CD14-positive monocyte (primary cell): ENCODE data around the gene LBR. TPM values are rescaled to one million over a fixed set of nuclear protein-coding genes. Genes with fewer than 3 reads are reported as not detected.

Experiments
- DNase-seq, 3 donors: peaks; one replicate each; pipeline ENCODE4 v3.0.0-alpha.2; 2011 to 2022
- H2AFZ ChIP-seq: 2 replicates; pipeline ENCODE4 v1.6.0; 2012; ENCODE audit warnings: mild to moderate bottlenecking, low read depth, low read length, inconsistent platforms; ENCODE audit not compliant: insufficient read depth, poor library complexity, severe bottlenecking
- H3K27ac ChIP-seq, 2 donors: 1 replicate in 1 of 2; 2 replicates in 1 of 2; pipeline ENCODE4 v1.5.1; 2012 to 2013; ENCODE audit warnings: low read length in 2 of 2, control low read depth in 1 of 2, inconsistent platforms in 1 of 2, low read depth in 1 of 2, mild to moderate bottlenecking in 1 of 2
- H3K27me3 ChIP-seq, 2 donors: one replicate each; pipeline versions ENCODE4 v1.6.0 to v1.6.1; 2011 to 2013; ENCODE audit warnings: low read length in 2 of 2; ENCODE audit not compliant: control insufficient read depth in 2 of 2, insufficient read depth in 2 of 2
- H3K36me3 ChIP-seq, 2 donors: replicated peaks in 1 of 2; 1 replicate in 1 of 2; 2 replicates in 1 of 2; pipeline versions ENCODE4 v1.5.1 to v1.6.1; 2012 to 2013; ENCODE audit warnings: low read length in 2 of 2, control low read depth in 1 of 2, inconsistent platforms in 1 of 2, mild to moderate bottlenecking in 1 of 2; ENCODE audit not compliant: insufficient read depth in 2 of 2, control insufficient read depth in 1 of 2
- H3K4me1 ChIP-seq, 2 donors: 1 replicate in 1 of 2; 2 replicates in 1 of 2; pipeline versions ENCODE4 v1.5.1 to v1.6.1; 2012 to 2013; ENCODE audit warnings: low read length in 2 of 2, control low read depth in 1 of 2, inconsistent platforms in 1 of 2, mild to moderate bottlenecking in 1 of 2, moderate library complexity in 1 of 2; ENCODE audit not compliant: insufficient read depth in 2 of 2, control insufficient read depth in 1 of 2
- H3K4me2 ChIP-seq: replicated peaks from 2 replicates; pipeline ENCODE3; 2012; ENCODE audit warnings: low read length, moderate library complexity, mild to moderate bottlenecking; ENCODE audit not compliant: poor library complexity, severe bottlenecking; ENCODE audit errors: extremely low read depth
- H3K4me3 ChIP-seq, 3 experiments: fragments of 200-600 bp in 1 of 3; sonication (generic) in 1 of 3; replicated peaks in 1 of 3; 1 replicate in 2 of 3; 2 replicates in 1 of 3; pipeline ENCODE4 v1.5.1; 2011 to 2013; ENCODE audit warnings: low read length in 3 of 3, mild to moderate bottlenecking in 3 of 3, control low read depth in 2 of 3, low read depth in 2 of 3, inconsistent platforms in 1 of 3, moderate library complexity in 1 of 3
- H3K79me2 ChIP-seq: 2 replicates; pipeline ENCODE4 v1.6.0; 2012; ENCODE audit warnings: mild to moderate bottlenecking, control low read depth, inconsistent platforms, low read length, moderate library complexity; ENCODE audit not compliant: insufficient read depth
- H3K9ac ChIP-seq: 2 replicates; pipeline ENCODE4 v1.6.0; 2017; ENCODE audit warnings: low read length, mild to moderate bottlenecking; ENCODE audit not compliant: insufficient read depth, poor library complexity, severe bottlenecking
- H3K9me3 ChIP-seq, 2 donors: replicated peaks in 1 of 2; 1 replicate in 1 of 2; 2 replicates in 1 of 2; pipeline versions ENCODE4 v1.5.1 to v1.6.1; 2012 to 2013; ENCODE audit warnings: low read length in 2 of 2, control low read depth in 1 of 2; ENCODE audit not compliant: control insufficient read depth in 1 of 2, insufficient read depth in 1 of 2
- H4K20me1 ChIP-seq: 2 replicates; pipeline ENCODE4 v1.6.0; 2012; ENCODE audit warnings: mild to moderate bottlenecking, low read length, control low read depth, moderate library complexity; ENCODE audit not compliant: insufficient read depth
- H3K27ac Mint-ChIP-seq, 7 donors: one replicate each; pipeline ENCODE4 v1.8.0; 2020; ENCODE audit warnings: mild to moderate bottlenecking in 7 of 7, mixed read lengths in 7 of 7, moderate library complexity in 6 of 7, inconsistent platforms in 2 of 7
- H3K27me3 Mint-ChIP-seq, 3 donors: one replicate each; pipeline ENCODE4 v1.8.0; 2021 to 2022; ENCODE audit warnings: low read depth in 3 of 3, mild to moderate bottlenecking in 3 of 3, mixed read lengths in 3 of 3, moderate library complexity in 3 of 3, inconsistent platforms in 1 of 3
- H3K36me3 Mint-ChIP-seq, 2 donors: one replicate each; pipeline ENCODE4 v1.8.0; 2020; ENCODE audit warnings: mixed read lengths in 2 of 2, inconsistent platforms in 1 of 2, mild to moderate bottlenecking in 1 of 2
- H3K4me1 Mint-ChIP-seq: one replicate; pipeline ENCODE4 v1.8.0; 2020; ENCODE audit warnings: mild to moderate bottlenecking, mixed read lengths
- H3K4me3 Mint-ChIP-seq, 2 donors: one replicate each; pipeline ENCODE4 v1.8.0; 2020; ENCODE audit warnings: mild to moderate bottlenecking in 2 of 2, mixed read lengths in 2 of 2, moderate library complexity in 1 of 2
- H3K9me3 Mint-ChIP-seq, 7 donors: one replicate each; pipeline ENCODE4 v1.8.0; 2020 to 2022; ENCODE audit warnings: mixed read lengths in 7 of 7, mild to moderate bottlenecking in 6 of 7, moderate library complexity in 6 of 7, inconsistent platforms in 2 of 7
- WGBS: methylation state at CpG from one replicate; pipeline ENCODE4 v1.1.5; 2013; ENCODE audit warnings: missing lambda C conversion rate; ENCODE audit not compliant: insufficient coverage; 5-methylcytosine and 5-hydroxymethylcytosine counted together
- intact Hi-C, 2 donors: fragments of 100-400 bp; cut with micrococcal nuclease; formaldehyde crosslinking; loops; one replicate each; pipeline versions ENCODE4 v1.15.0 to v1.15.1; 2023
- polyA plus RNA-seq, 3 donors: library from polyadenylated mRNA; depleted of rRNA in 1 of 3; unstranded in 2 of 3; stranded (reverse) in 1 of 3; fragments of 300-500 nt in 2 of 3; fragments of >200 nt in 1 of 3; fragmentation: Illumina TruSeq in 2 of 3; gene quantifications; 1 replicate in 2 of 3; 2 replicates in 1 of 3; pipeline ENCODE4 v1.2.3, GENCODE V29; 2012 to 2021
- TF ChIP-seq, protein P1 (sequence below): fragments of 200-600 bp; IDR thresholded peaks from one replicate; pipeline ENCODE4 v1.8.0; 2022; ENCODE audit warnings: antibody characterized with exemption, mild to moderate bottlenecking

The LBR gene
- polyA plus RNA-seq, 3 donors, result 31.8 to 125 (median 100) TPM

DNA sequence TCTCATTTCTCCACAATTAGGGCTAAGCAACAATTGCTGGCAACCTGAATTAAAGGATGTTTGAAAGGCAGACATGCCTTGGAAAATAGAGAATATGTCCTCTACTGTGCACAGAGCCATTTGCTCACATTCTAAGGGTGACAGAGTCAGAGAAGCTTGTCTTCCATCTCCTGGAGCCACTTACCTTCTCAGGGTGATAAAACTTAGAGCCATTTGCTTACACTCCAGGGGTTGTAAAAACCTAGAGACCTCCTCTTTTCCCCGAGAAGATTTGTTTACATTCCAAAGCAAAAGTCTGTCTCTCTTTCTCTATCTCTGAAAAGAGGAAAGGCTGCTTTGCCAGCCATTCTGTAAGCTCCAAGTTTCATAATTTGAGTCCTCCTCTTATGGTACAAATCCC is 61.3 kb downstream of the LBR start:
- Histone ChIP-seq H3K9me3 (no peaks in the 10 kb centered on the region), H3K4me1 (no peaks in the 10 kb centered on the region), H2AFZ (no peak overlapping the region), H3K36me3 (no peaks in the 10 kb centered on the region), H3K27me3 (no peaks in the 10 kb centered on the region), H3K9ac (no peak overlapping the region), H3K27ac (no peak overlapping the region), H3K4me2 (no peak overlapping the region), H3K4me3 (no peak overlapping the region), H4K20me1 (no peaks in the 10 kb centered on the region), H3K79me2 (no peaks in the 10 kb centered on the region)
- TF ChIP-seq, protein P1, sequence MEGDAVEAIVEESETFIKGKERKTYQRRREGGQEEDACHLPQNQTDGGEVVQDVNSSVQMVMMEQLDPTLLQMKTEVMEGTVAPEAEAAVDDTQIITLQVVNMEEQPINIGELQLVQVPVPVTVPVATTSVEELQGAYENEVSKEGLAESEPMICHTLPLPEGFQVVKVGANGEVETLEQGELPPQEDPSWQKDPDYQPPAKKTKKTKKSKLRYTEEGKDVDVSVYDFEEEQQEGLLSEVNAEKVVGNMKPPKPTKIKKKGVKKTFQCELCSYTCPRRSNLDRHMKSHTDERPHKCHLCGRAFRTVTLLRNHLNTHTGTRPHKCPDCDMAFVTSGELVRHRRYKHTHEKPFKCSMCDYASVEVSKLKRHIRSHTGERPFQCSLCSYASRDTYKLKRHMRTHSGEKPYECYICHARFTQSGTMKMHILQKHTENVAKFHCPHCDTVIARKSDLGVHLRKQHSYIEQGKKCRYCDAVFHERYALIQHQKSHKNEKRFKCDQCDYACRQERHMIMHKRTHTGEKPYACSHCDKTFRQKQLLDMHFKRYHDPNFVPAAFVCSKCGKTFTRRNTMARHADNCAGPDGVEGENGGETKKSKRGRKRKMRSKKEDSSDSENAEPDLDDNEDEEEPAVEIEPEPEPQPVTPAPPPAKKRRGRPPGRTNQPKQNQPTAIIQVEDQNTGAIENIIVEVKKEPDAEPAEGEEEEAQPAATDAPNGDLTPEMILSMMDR, result no peak
- intact Hi-C loops, result no loop called here
- Mint-ChIP-seq H3K9me3 (no peaks in the 10 kb centered on the region), H3K4me1 (no peaks in the 10 kb centered on the region), H3K27ac (no peak overlapping the region), H3K36me3 (no peaks in the 10 kb centered on the region), H3K27me3 (peaks cover 0 to 2% (median 0%) of the 10 kb centered on the region in 3 donors), H3K4me3 (no peak overlapping the region)
- no CpG with 5 or more reads among the region's 1 CpG for WGBS
- DNase-seq, result no peak

DNA sequence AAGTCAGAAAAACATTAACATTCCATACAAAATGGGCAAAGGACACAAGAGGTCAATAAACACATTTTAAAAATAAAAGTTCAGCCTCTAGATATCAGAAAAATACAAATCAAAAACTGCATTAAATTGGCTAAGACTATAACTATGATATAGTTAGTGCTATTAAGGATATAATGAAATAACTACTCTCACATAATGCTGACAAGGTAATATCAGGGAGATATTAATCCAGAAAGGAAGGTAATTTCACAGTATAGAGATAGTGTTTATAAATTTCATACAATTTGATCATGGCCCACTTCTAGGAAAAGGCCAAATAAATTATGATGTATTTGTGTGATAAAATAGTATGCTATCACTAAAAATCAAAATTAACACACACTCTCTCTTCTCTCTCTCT is 61.8 kb downstream of the LBR start:
- Histone ChIP-seq H3K9me3 (no peaks in the 10 kb centered on the region), H3K4me2 (no peak overlapping the region), H2AFZ (no peak overlapping the region), H3K27ac (no peak overlapping the region), H3K79me2 (no peaks in the 10 kb centered on the region), H3K4me3 (no peak overlapping the region), H3K4me1 (no peaks in the 10 kb centered on the region), H3K36me3 (no peaks in the 10 kb centered on the region), H3K27me3 (no peaks in the 10 kb centered on the region), H3K9ac (no peak overlapping the region), H4K20me1 (no peaks in the 10 kb centered on the region)
- Mint-ChIP-seq H3K9me3 (no peaks in the 10 kb centered on the region), H3K4me1 (no peaks in the 10 kb centered on the region), H3K27ac (no peak overlapping the region), H3K36me3 (no peaks in the 10 kb centered on the region), H3K27me3 (peaks cover 0 to 2% (median 0%) of the 10 kb centered on the region in 3 donors), H3K4me3 (no peak overlapping the region)
- no peak for DNase-seq
- intact Hi-C loops, result no loop called here
- TF ChIP-seq, protein P1, result no peak
